GM19328 (cell line): ENCODE measurements around the gene NCOR1.
"Not testable (repeated sequence)": the region's sequence is repeated elsewhere in the genome, so short reads cannot be mapped to it uniquely, and the experiment has no call there.

ENCODE experiments used
- ATAC-seq: cut with Tn5 transposase; IDR thresholded peaks from one replicate; pipeline ENCODE4 v1.9.1; 2021; ENCODE audit warnings: mild to moderate bottlenecking, moderate library complexity; ENCODE audit not compliant: unreplicated experiment

NCOR1 gene

DNA sequence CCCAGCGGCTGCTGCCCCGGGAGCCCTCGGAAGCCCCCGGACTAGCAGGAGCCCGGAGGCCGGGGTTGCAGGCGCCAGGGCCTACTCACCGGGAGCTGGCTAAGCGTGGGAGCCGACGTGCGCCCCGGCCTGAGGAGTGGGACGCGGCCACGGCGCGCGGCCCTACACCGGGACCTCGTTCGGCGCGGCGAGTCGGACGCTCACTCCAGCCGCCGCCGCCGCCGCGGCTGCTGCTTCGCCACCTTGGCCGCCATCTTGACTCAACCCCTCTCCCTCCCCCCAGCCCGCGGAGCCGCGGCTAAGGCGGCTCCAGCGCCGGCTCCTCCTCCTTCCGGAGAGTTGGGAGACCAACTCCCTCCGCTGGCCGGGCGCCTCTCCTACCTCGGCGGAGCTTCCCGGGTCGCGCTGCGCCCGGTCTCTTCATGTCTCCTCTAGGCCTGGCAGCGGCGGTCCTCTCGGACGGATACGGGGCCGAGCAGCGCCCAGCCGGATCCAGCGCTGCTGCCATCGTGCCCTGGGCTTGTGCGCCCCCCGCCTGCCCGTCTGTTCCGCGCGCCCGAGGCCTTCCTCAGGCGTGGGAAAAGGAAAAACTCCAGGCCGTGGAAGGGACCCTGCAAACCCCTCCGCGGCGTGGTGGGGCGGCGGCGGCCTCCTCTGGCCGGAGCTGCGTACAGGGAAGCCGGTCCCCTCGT lies at the start of gene NCOR1:
NCOR1 (minus strand) TSS at position 262 of the 692 bp plus-strand sequence. CDS start 20,965 bp downstream, outside the sequence.
- peak; percentile 73 for ATAC-seq

DNA sequence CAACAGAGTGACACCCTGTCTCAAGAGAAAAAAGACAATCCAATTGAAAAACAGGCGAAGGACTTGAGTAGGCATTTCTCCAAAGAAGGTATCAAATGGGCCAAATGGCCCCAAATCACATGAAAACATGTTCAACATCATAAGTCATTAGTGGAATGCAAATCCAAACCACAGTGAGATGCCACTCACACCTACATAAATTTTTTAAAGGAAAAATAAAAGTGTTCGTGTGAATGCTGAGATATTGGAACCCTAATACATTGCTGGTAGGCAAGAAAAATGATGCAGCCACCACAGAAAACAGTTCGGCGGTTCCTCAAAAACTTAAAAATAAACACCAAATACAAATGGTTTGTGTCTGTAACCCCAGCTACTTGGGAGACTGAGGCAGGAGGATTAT lies 46.9 kb upstream of the NCOR1 start:
- no peak for ATAC-seq

- ATAC-seq, result no peak
These were observed 45.7 kb upstream of the NCOR1 start for GRCh38 chr17:16261049-16261448.

- ATAC-seq, result no peak
These were observed 44.6 kb upstream of the NCOR1 start for GRCh38 chr17:16259926-16260325.

- no peak for ATAC-seq
These were observed 43.6 kb upstream of the NCOR1 start for GRCh38 chr17:16258901-16259300.

DNA sequence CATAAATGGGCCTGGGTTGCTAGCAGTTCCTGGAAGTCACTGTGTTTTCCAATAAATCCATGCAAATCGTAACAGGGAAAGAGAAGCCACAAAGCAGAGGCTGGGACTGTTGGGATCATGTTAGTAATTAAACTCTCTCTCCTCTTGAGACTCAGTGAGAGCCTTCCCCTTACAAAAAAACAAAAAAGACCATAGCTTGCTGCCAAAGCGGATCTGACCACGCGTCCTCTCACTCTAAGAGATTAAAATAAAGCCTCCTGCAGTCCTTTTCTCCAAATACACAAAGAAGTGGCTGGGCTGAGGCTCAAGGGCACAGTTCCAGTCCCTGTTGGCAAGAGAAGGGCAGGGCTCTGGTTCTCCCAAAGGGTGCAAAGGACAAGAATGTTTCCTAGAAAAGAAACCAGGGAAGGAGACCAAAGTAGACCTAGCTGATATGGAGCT lies 40.2 kb upstream of the NCOR1 start:
- ATAC-seq, result no peak

GRCh38 chr17:16254773-16255400 lies 39.6 kb upstream of the NCOR1 start:
- no peak for ATAC-seq

GRCh38 chr17:16251556-16251955 lies 36.2 kb upstream of the NCOR1 start:
- ATAC-seq, result no peak

DNA sequence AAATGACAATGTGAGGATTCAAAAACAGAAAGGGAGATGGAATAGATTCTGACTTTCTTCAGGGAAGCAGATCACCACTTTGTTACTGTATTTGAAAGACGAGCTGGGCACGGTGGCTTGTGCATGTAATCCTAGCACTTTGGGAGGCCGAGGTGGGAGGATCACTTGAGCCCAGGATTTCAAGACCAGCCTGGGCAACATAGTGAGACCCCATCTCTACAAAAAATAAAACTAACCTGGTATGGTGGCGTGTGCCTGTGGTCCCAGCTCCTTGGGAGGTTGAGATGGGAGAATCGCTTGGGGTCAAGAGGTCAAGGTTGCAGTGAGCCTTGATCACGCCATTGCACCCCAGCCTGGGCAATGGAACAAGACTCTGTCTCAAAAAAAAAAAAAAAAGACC lies 35.7 kb upstream of the NCOR1 start:
- ATAC-seq, result no peak

DNA sequence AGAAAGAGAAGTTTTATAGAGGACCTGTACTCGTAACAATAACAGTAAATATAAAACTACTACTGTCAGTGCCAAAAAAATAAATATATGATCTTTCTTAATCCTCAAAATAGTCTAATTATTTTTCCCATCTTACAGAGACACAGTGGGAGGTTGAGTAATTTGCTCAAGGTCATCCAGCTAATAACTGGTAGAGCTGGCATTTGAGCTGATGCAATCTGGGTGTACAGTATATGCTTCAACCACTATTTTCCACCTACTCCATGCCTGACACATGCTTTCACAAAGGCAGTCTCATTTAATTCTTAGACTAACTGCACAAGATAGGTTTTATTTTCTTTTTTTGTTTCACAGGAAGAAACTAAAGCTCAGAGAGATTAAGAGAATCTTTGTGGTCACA lies 35.3 kb upstream of the NCOR1 start:
- ATAC-seq, result no peak

GRCh38 chr17:16247586-16247984 lies 32.3 kb upstream of the NCOR1 start:
- ATAC-seq, result no peak

GRCh38 chr17:16243801-16244567 lies 28.6 kb upstream of the NCOR1 start:
- ATAC-seq, result no peak

GRCh38 chr17:16243385-16243784 lies 28.1 kb upstream of the NCOR1 start:
- ATAC-seq, result no peak

- no peak for ATAC-seq
These were observed 26.6 kb upstream of the NCOR1 start for GRCh38 chr17:16241906-16242399.

- no peak for ATAC-seq
These were observed 24.6 kb upstream of the NCOR1 start for GRCh38 chr17:16239931-16240330.

DNA sequence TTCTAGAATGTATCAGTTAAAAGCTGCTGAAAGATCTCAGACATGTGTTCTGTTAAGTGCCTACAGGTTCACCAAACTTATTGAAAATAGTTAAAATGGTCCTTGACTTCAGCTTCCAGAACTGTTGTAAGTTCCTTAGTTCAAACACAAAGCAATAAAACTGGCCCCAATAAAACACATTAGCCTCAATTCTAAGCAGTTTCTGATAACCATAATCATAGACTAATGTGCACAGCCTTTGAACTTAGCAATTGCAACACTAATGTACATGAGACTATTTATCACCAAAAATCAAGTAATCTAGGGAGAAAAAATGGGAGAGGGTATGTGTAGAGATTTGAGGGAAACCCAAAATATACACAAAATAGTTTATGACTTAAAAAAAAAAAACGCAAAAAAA lies 17.1 kb upstream of the NCOR1 start:
- no peak for ATAC-seq

GRCh38 chr17:16229912-16230561 lies 14.7 kb upstream of the NCOR1 start:
- not testable (repeated sequence) for ATAC-seq

- ATAC-seq, result no peak
These were observed 7.1 kb upstream of the NCOR1 start for GRCh38 chr17:16222406-16222805.

DNA sequence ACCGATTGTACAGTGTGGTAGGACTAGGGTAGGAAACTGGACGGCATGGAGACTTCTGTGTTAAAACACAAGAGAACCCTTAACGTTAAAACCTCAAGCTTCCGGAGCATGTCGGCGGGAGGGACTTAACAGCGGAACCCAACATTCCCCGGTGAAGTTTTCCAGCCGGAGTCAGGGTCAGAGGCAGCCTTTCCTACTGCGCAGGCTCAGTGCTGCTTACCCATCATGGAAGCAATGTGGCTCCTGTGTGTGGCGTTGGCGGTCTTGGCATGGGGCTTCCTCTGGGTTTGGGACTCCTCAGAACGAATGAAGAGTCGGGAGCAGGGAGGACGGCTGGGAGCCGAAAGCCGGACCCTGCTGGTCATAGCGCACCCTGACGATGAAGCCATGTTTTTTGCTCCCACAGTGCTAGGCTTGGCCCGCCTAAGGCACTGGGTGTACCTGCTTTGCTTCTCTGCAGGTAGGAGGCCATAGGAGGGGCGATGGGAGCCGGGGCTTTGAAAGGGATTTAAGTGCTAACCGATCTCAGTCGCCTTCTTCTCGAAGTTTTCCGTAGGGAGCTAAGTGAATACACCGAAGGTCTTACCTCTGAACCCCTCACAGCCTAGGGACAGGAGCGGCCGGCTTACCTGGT lies 1.8 kb upstream of the NCOR1 start, which contains the start of gene PIGL:
PIGL (plus strand) TSS at position 209 of the 634 bp plus-strand sequence; CDS start at position 226, 17 bp downstream.
- no peak for ATAC-seq

DNA sequence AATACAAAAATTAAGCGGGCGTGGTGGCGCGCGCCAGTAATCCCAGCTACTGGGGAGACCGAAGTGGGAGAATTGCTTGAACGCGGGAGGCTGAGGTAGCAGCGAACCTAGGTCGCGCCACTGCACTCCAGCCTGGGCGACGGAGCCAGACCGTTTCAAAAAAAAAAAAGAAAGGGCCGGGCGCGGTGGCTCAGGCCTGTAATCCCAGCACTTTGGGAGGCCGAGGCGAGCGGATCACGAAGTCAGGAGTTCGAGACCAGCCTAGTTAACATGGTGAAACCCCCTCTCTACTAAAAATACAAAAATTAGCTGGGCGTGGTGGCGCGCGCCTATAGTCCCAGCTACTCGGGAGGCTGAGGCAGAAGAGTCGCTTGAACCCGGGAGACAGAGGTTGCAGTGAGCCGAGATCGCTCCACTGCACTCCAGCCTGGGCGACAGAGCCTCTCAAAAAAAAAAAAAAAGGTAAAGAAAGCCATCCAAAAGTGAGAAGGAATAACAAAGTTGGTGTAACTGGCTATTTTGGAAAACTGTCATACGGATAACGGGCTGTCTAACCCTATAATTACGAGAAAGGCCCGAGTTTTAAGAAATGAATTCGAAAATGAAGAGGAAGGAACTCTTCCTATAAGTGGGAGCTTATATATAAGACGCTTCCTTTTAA lies 1.1 kb upstream of the NCOR1 start:
- ATAC-seq, result not testable (repeated sequence)
